Kidney (tissue), 14 donors: ENCODE data around the gene COL11A2. TPM values are rescaled to one million over a fixed set of nuclear protein-coding genes. Genes with fewer than 3 reads are reported as not detected.

Experiments used
- DNase-seq, 5 donors: peaks; one replicate each; pipeline ENCODE4 v3.0.0-alpha.2; 2013 to 2020
- FAIRE-seq: peaks from 2 replicates; lab custom pipeline; 2012; peaks lifted over from hg19 to GRCh38; lab: Jason Lieb, UNC
- H3K27ac ChIP-seq, 2 donors: one replicate each; pipeline ENCODE4 v1.7.0; 2013; ENCODE audit warnings: low read depth in 2 of 2, low read length in 2 of 2, inconsistent platforms in 1 of 2
- H3K27me3 ChIP-seq: one replicate; pipeline ENCODE4 v1.7.1; 2013; ENCODE audit warnings: low read length, inconsistent platforms; ENCODE audit not compliant: control insufficient read depth, insufficient read depth
- H3K36me3 ChIP-seq, 3 donors: one replicate each; pipeline versions ENCODE4 v1.7.0 to v1.7.1; 2013; ENCODE audit warnings: low read length in 3 of 3, control low read depth in 1 of 3, inconsistent platforms in 1 of 3; ENCODE audit not compliant: insufficient read depth in 3 of 3, control insufficient read depth in 2 of 3
- H3K4me1 ChIP-seq, 3 donors: one replicate each; pipeline versions ENCODE4 v1.7.0 to v1.7.1; 2013; ENCODE audit warnings: low read length in 3 of 3, inconsistent platforms in 1 of 3, low read depth in 1 of 3; ENCODE audit not compliant: control insufficient read depth in 2 of 3, insufficient read depth in 2 of 3
- H3K4me3 ChIP-seq, 3 donors: one replicate each; pipeline versions ENCODE4 v1.7.0 to v1.8.1; 2013; ENCODE audit warnings: low read length in 3 of 3, control low read depth in 1 of 3, inconsistent platforms in 1 of 3
- H3K9ac ChIP-seq, 3 donors: one replicate each; pipeline versions ENCODE4 v1.7.0 to v1.7.1; 2013; ENCODE audit warnings: low read length in 3 of 3, control low read depth in 1 of 3, inconsistent platforms in 1 of 3
- H3K9me3 ChIP-seq, 3 donors: one replicate each; pipeline versions ENCODE4 v1.7.0 to v1.7.1; 2013; ENCODE audit warnings: low read length in 3 of 3, control low read depth in 1 of 3, inconsistent platforms in 1 of 3; ENCODE audit not compliant: control insufficient read depth in 2 of 3, insufficient read depth in 1 of 3
- intact Hi-C: fragments of 100-400 bp; cut with DNase I; formaldehyde crosslinking; loops from one replicate; pipeline ENCODE4 v1.11.1; 2022
- polyA plus RNA-seq: library from polyadenylated mRNA; stranded (reverse); fragments of 350-450 nt; fragmentation: Illumina TruSeq; extraction: RNeasy Lipid Tissue Mini Kit (QIAGEN cat#74804); gene quantifications from one replicate; pipeline ENCODE4 v1.2.3, GENCODE V29; 2014; ENCODE audit warnings: low read depth, low replicate concordance; ENCODE audit not compliant: insufficient read depth
- total RNA-seq: library from RNA; stranded (reverse); fragmentation: NEBNext Ultra II Directional; extraction: Animal tissue kit (Norgen Biotek cat#: 25700); gene quantifications from one replicate; pipeline ENCODE4 v1.2.1, GENCODE V29; 2021
- TF ChIP-seq, protein P1 (sequence below): IDR thresholded peaks from 3 replicates; pipeline ENCODE4 v1.5.1; 2012; ENCODE audit warnings: mild to moderate bottlenecking, moderate library complexity, borderline replicate concordance; ENCODE audit not compliant: insufficient read depth; ENCODE audit errors: extremely low read depth
- donor health status: control.
- donor health status: control.
- donor health status: control.
- donor health status: control.
- donor health status: control.
- donor health status: DM: yes; HTN: yes; CAD: no.
- donor health status: Normal renal cell carcinoma (clear cell type).

COL11A2 gene
- total and polyA plus RNA-seq, 2 donors from 2014 or later = 0.85 to 2.3 TPM

DNA sequence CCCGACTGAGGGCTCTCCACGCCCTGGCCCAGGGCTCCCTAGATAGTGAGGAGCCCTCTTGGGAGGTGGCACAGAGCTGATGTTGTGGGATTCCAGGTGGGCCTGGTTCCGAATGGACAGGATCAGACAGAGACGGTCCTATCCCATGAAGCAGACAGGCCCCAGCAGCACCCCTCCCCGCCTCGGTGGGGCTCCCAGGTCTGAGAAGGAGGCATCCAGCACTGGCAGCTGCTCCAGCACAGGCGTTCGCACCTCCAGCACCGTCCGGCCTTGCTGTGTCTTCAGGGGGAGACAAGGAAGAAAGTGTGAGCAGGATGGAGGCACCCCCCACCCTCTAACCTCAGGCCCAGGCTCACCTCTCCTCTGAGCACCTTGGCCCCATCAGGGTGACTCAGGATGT, 28.7 kb downstream of the COL11A2 start:
- no peaks in the 10 kb centered on the region for H3K36me3 ChIP-seq
- H3K27me3 ChIP-seq = no peaks in the 10 kb centered on the region
- no peak overlapping the region for H3K9ac ChIP-seq
- H3K4me3 ChIP-seq = no peak overlapping the region
- DNase-seq (no peak), FAIRE-seq (no peak)
- H3K27ac ChIP-seq = no peak overlapping the region
- TF ChIP-seq, protein P1, sequence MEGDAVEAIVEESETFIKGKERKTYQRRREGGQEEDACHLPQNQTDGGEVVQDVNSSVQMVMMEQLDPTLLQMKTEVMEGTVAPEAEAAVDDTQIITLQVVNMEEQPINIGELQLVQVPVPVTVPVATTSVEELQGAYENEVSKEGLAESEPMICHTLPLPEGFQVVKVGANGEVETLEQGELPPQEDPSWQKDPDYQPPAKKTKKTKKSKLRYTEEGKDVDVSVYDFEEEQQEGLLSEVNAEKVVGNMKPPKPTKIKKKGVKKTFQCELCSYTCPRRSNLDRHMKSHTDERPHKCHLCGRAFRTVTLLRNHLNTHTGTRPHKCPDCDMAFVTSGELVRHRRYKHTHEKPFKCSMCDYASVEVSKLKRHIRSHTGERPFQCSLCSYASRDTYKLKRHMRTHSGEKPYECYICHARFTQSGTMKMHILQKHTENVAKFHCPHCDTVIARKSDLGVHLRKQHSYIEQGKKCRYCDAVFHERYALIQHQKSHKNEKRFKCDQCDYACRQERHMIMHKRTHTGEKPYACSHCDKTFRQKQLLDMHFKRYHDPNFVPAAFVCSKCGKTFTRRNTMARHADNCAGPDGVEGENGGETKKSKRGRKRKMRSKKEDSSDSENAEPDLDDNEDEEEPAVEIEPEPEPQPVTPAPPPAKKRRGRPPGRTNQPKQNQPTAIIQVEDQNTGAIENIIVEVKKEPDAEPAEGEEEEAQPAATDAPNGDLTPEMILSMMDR = no peak
- intact Hi-C loops = no loop called here
- H3K4me1 ChIP-seq = peaks cover 0 to 4% (median 0%) of the 10 kb centered on the region in 3 donors
- H3K9me3 ChIP-seq = no peaks in the 10 kb centered on the region

DNA sequence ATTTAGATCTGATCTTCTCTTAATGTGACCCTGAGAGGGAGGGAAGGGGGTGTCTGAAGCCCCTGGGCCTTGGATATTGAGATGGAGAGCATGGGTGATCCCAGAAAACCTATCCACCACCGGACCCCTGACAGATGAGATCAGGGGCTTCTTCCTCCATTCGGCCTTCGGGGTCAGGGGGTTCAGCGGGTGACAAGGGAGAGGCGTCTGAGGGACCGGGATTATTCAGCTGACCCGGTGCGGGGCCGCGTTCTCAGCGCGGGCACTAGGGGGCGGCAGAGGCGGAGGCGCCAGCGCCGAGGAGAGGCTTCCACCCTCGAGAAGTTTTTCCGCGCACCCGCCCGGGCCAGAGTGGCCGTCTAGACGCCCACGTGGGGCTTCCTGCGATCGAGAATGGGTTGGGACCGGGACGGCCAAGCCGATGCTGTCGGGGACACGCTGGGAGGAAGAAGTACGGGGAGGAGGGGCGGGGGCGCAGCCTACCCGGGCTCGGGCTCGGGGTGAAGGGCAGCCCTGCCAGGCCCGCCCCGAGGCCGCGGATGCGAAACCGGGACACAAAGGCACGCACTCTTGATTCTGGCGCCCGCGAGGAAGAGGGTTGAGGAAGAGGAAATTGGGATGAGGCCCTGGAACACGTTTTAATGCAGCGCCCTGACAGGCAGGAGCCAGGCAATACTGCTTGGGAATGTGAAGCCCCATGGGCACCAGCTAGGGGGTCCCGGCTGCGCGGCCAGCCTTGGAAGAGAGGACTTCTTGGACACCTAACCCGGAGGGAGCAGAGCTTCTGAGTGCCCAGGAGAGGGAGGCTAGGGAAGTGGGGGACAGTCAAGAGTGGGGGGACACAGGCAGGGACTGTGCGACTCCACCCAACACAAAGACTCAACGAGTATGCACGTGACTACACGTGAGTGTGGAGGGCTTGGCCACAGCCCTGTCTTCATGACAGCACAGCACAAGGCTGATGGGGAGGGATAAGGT, 30.6 kb downstream of the COL11A2 start:
- intact Hi-C loops = no loop called here
- H3K4me3 ChIP-seq = peak overlapping the region; percentile 16 to 54 (median 48)
- peak; percentile 75 to 91 (median 79) for DNase-seq
- no peak overlapping the region for H3K27ac ChIP-seq
- no peak for FAIRE-seq
- H3K36me3 ChIP-seq = no peaks in the 10 kb centered on the region
- H3K27me3 ChIP-seq = no peaks in the 10 kb centered on the region
- H3K9me3 ChIP-seq = no peaks in the 10 kb centered on the region
- TF ChIP-seq, protein P1 = peak; percentile 81
- peaks cover 0 to 4% (median 0%) of the 10 kb centered on the region in 3 donors for H3K4me1 ChIP-seq
- H3K9ac ChIP-seq = peak overlapping the region in 2 of 3 donors; percentile 2 to 39

DNA sequence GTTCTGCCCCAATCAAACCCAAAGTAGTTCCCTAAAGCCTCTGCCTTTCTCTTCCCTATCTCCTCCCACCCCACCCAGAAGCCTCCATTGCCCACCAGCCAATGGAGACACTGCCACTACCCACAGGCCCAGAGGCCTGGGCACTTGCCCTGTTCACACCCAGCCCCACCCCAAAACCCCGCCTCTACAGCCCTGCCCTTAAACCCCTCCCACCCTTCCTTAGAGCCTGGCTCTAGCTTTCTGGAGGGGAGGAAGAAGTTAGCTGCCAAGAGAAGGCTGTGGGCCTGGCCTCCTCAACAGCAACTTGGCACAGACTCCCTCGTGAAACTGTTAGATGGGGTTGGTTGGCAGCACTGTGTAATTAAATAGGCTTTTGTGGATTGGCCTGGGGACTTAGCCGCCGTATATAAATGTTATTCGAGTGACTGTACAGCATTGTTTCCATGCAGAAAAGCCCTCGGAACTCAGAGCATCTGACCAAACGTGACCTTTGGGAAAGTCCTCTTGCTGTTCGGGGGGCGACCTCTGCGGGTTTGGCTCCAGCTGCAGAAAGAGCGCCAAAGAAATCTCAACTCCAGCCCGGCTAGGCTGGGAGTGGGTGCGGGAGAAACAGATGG, 31.4 kb downstream of the COL11A2 start:
- no peaks in the 10 kb centered on the region for H3K27me3 ChIP-seq
- H3K36me3 ChIP-seq = no peaks in the 10 kb centered on the region
- H3K4me1 ChIP-seq = peaks cover 0 to 4% (median 0%) of the 10 kb centered on the region in 3 donors
- FAIRE-seq (no peak), DNase-seq (peak in 1 of 5 donors; percentile 33)
- intact Hi-C loops = no loop called here
- no peak overlapping the region for H3K27ac ChIP-seq
- TF ChIP-seq, protein P1 = no peak
- H3K9ac ChIP-seq = no peak overlapping the region
- no peaks in the 10 kb centered on the region for H3K9me3 ChIP-seq
- no peak overlapping the region for H3K4me3 ChIP-seq
